HG03196 (cell line): ENCODE measurements around the gene ECM2.
"Not testable (repeated sequence)": the region's sequence is repeated elsewhere in the genome, so short reads cannot be mapped to it uniquely, and the experiment has no call there.

Experiments used
- ATAC-seq: cut with Tn5 transposase; IDR thresholded peaks from one replicate; pipeline ENCODE4 v1.9.1; 2021; ENCODE audit not compliant: unreplicated experiment

ECM2 gene

GRCh38 chr9:92535940-92536850 is at the start of gene ECM2:
Gene ECM2, minus strand, starts transcription at chr9:92535990. Its CDS starts 13,124 bp downstream, at chr9:92522866.
- ATAC-seq, result no peak

- ATAC-seq, result no peak
Observed at GRCh38 chr9:92576175-92576574, 40.4 kb upstream of the ECM2 start.

GRCh38 chr9:92573612-92574011 is 37.8 kb upstream of the ECM2 start:
- ATAC-seq, result not testable (repeated sequence)

GRCh38 chr9:92571871-92572270 is 36.1 kb upstream of the ECM2 start:
- ATAC-seq, result not testable (repeated sequence)

GRCh38 chr9:92564982-92565381 is 29.2 kb upstream of the ECM2 start:
- ATAC-seq, result no peak

- ATAC-seq, result no peak
Observed at GRCh38 chr9:92564504-92564903, 28.7 kb upstream of the ECM2 start.

- no peak for ATAC-seq
Observed at GRCh38 chr9:92563116-92564100, 27.6 kb upstream of the ECM2 start.

- ATAC-seq, result no peak
Observed at GRCh38 chr9:92562461-92562967, 26.7 kb upstream of the ECM2 start.

- no peak for ATAC-seq
Observed at GRCh38 chr9:92561374-92562330, 25.9 kb upstream of the ECM2 start.

- no peak for ATAC-seq
Observed at GRCh38 chr9:92558612-92559374, 23.0 kb upstream of the ECM2 start.

- ATAC-seq, result no peak
Observed at GRCh38 chr9:92550765-92551164, 15.0 kb upstream of the ECM2 start.

GRCh38 chr9:92547356-92547755 is 11.6 kb upstream of the ECM2 start:
- ATAC-seq, result no peak

GRCh38 chr9:92545002-92545510 is 9.3 kb upstream of the ECM2 start:
- ATAC-seq, result no peak

GRCh38 chr9:92543972-92544371 is 8.2 kb upstream of the ECM2 start:
- ATAC-seq, result no peak

- ATAC-seq, result no peak
Observed at GRCh38 chr9:92538541-92538940, 2.8 kb upstream of the ECM2 start.

- no peak for ATAC-seq
Observed at GRCh38 chr9:92534674-92535073, 1.1 kb downstream of the ECM2 start.

- no peak for ATAC-seq
Observed at GRCh38 chr9:92534204-92534603, 1.6 kb downstream of the ECM2 start.

- no peak for ATAC-seq
Observed at GRCh38 chr9:92530893-92531292, 4.9 kb downstream of the ECM2 start.

GRCh38 chr9:92529124-92529523 is 6.7 kb downstream of the ECM2 start:
- ATAC-seq, result no peak
